MG63 (cell line): ENCODE results near the gene GUK1. TPM values are rescaled to one million over a fixed set of nuclear protein-coding genes. Genes with fewer than 3 reads are reported as not detected.

Source experiments
- DNase-seq: peaks from one replicate; pipeline ENCODE4 v3.0.0-alpha.2; 2020
- H3K27me3 ChIP-seq: fragments of 250-450 bp; sonication (Bioruptor Pico); 2 replicates; pipeline ENCODE4 v1.5.1; 2020; ENCODE audit warnings: mild to moderate bottlenecking, moderate library complexity
- H3K36me3 ChIP-seq: fragments of 250-450 bp; sonication (Bioruptor Pico); 2 replicates; pipeline ENCODE4 v1.5.1; 2020; ENCODE audit warnings: mild to moderate bottlenecking, moderate library complexity
- H3K4me3 ChIP-seq: fragments of 250-450 bp; sonication (Bioruptor Pico); 2 replicates; pipeline ENCODE4 v1.5.1; 2020; ENCODE audit warnings: mild to moderate bottlenecking, moderate library complexity
- H3K9me3 ChIP-seq: fragments of 250-450 bp; sonication (Bioruptor Pico); 2 replicates; pipeline ENCODE4 v1.5.1; 2020; ENCODE audit warnings: mild to moderate bottlenecking, moderate library complexity
- total RNA-seq: library from RNA; depleted of rRNA; stranded (reverse); fragments of >200 nt; shearing (Covaris generic); gene quantifications from 2 replicates; pipeline ENCODE4 v1.2.3, GENCODE V29; 2014; ENCODE audit warnings: low replicate concordance

Gene GUK1
- total RNA-seq, 1 experiment from 2014 or later: 425 TPM

- no peaks in the 10 kb centered on the region for H3K27me3 ChIP-seq
- peaks cover 5% of the 10 kb centered on the region for H3K9me3 ChIP-seq
- peaks cover 5% of the 10 kb centered on the region for H3K36me3 ChIP-seq
- DNase-seq: no peak
- H3K4me3 ChIP-seq: no peak overlapping the region
Measured at GRCh38 chr1:228112617-228113016, 27.5 kb upstream of the GUK1 start.

DNA sequence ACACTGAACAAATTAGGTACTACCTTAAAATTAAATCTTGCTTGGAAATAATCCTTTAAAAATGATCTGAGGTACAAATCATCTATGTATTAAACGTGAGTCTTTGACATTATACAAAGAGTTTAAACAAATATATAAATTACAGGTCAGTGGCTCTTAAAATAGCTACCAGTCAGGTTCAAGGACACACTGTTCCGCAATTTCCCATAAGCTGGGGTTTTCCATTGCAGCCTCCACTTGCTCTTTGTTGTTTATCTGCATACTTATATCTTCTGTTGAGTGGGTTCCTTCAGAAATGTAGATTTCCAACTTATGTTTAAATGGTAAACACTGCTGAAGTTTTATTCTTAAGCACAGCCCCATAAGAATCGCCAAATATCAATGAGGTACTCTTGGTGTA lies 25.3 kb upstream of the GUK1 start:
- DNase-seq: no peak
- Histone ChIP-seq H3K9me3 (peaks cover 12% of the 10 kb centered on the region), H3K27me3 (no peaks in the 10 kb centered on the region), H3K4me3 (no peak overlapping the region), H3K36me3 (no peaks in the 10 kb centered on the region)

- Histone ChIP-seq H3K36me3 (no peaks in the 10 kb centered on the region), H3K9me3 (peaks cover 14% of the 10 kb centered on the region), H3K4me3 (no peak overlapping the region), H3K27me3 (0 out of 2 replicates have a peak, but pooled peaks cover 4% of the 10 kb centered on the region)
- DNase-seq: no peak
Measured at GRCh38 chr1:228117335-228117734, 22.7 kb upstream of the GUK1 start.

- Histone ChIP-seq H3K4me3 (no peak overlapping the region), H3K27me3 (peaks cover 7% of the 10 kb centered on the region; the same call in 1 of the 2 replicates), H3K36me3 (no peaks in the 10 kb centered on the region), H3K9me3 (peaks cover 14% of the 10 kb centered on the region)
- DNase-seq: no peak
Measured at GRCh38 chr1:228118040-228118439, 22.0 kb upstream of the GUK1 start.

- no peaks in the 10 kb centered on the region for H3K36me3 ChIP-seq
- H3K4me3 ChIP-seq: no peak overlapping the region
- peaks cover 7% of the 10 kb centered on the region; the same call in 1 of the 2 replicates for H3K27me3 ChIP-seq
- H3K9me3 ChIP-seq: peaks cover 14% of the 10 kb centered on the region
- no peak for DNase-seq
Measured at GRCh38 chr1:228120351-228120750, 19.7 kb upstream of the GUK1 start.

DNA sequence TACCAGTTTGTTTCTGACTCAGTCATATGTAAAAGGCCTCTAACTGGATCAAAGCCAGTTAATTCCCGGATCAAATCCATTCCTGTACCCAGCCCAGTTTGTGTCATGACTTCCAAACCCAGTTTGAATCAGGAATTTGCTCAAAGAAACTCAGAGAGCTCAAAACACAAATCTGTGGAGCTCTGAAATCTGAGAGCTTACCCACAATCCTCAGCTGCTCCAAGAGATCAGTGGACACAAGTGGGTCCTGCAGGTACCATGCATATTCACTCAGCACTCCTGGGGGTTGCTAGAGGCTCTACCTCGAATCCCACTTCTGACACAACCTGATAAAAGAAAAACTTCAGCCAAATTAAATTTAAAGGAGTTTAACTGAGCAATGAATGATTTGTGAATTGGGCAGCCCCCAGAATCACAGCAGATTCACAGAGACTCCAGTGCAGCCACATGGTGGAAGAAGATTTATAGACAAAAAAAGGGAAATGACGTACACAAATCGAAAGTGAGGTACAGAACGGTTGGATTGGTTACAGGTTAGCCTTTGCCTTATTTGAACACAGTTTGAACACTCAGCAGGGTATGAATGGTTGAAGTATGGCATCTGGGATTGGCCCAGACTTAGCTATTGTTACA lies 19.1 kb upstream of the GUK1 start:
- no peak for DNase-seq
- H3K27me3 ChIP-seq: peaks cover 7% of the 10 kb centered on the region; the same call in 1 of the 2 replicates
- no peaks in the 10 kb centered on the region for H3K36me3 ChIP-seq
- peaks cover 14% of the 10 kb centered on the region for H3K9me3 ChIP-seq
- no peak overlapping the region for H3K4me3 ChIP-seq

DNA sequence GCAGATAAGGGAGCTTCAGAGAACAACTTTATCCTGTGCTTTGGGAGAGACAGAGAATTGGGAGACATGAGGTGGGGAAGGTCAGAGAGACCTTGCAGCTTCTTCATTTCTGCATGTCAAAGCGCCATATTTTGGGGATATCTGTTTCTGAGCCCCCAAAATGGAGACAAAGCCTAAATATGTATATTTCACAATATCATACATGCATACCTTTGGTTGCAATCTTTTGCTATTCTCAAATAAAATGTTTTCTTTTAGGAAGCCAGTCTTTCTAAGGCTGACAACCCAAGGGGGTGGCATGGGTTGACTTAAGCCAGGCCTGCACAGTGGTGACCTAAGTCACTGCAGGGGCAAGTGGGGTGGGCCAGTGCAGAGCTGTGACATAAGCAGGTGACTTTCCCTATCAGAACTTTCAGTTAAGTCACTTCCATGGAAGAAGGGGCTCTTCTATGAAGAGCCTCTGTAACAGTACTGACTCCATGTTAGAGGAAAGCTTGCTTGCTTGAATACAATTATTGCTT lies 17.1 kb upstream of the GUK1 start:
- no peak overlapping the region for H3K4me3 ChIP-seq
- peaks cover 7% of the 10 kb centered on the region; the same call in 1 of the 2 replicates for H3K27me3 ChIP-seq
- H3K36me3 ChIP-seq: no peaks in the 10 kb centered on the region
- DNase-seq: no peak
- H3K9me3 ChIP-seq: peaks cover 5% of the 10 kb centered on the region

DNA sequence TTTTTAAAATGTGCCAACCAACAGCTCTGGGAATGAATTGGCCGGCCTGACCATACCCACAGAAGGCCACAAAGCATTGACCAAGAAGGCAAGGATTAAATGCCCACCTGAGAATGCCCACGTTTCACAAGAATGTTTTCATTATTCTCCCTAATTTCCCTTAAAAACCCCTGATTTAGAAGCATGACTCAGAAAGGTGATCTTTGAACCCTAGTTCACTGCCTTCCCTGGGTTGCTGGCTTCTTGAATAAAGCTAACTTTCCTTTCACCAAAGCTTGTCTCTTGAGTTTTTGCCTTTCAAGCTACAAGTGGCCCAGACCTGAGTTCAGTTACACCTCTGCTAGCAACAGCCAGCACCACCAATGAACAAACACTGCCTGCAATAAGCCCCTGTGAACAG lies 16.6 kb upstream of the GUK1 start:
- H3K9me3 ChIP-seq: peaks cover 2% of the 10 kb centered on the region; the same call in 1 of the 2 replicates
- H3K4me3 ChIP-seq: no peak overlapping the region
- H3K27me3 ChIP-seq: peaks cover 7% of the 10 kb centered on the region; the same call in 1 of the 2 replicates
- no peaks in the 10 kb centered on the region for H3K36me3 ChIP-seq
- DNase-seq: no peak

DNA sequence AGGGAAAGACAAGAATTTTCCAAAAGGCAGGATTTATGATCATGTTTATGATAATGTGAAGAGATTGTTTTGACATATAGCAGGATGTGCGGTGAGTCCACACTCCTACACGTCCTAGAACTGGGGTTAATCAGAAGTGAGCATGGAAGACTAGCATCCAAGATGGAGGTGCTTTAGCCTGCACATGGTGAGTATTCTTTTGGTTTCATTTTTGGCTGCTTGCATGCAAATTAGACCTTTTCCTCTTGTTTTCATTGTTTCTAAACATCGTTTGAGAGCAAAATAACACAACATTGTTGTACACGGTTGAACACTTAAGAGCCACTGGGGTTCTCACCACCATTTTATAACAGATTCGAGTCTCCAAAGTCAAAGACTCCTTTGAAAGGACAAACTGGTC lies 14.9 kb upstream of the GUK1 start:
- H3K9me3 ChIP-seq: peaks cover 2% of the 10 kb centered on the region; the same call in 1 of the 2 replicates
- DNase-seq: no peak
- no peaks in the 10 kb centered on the region for H3K36me3 ChIP-seq
- H3K4me3 ChIP-seq: no peak overlapping the region
- peaks cover 7% of the 10 kb centered on the region; the same call in 1 of the 2 replicates for H3K27me3 ChIP-seq

GRCh38 chr1:228131766-228132165 lies 8.3 kb upstream of the GUK1 start:
- peaks cover 17% of the 10 kb centered on the region for H3K27me3 ChIP-seq
- H3K4me3 ChIP-seq: no peak overlapping the region
- H3K9me3 ChIP-seq: no peaks in the 10 kb centered on the region
- no peak for DNase-seq
- no peaks in the 10 kb centered on the region for H3K36me3 ChIP-seq

GRCh38 chr1:228134591-228134990 lies 5.5 kb upstream of the GUK1 start:
- Histone ChIP-seq H3K36me3 (no peaks in the 10 kb centered on the region), H3K9me3 (no peaks in the 10 kb centered on the region), H3K4me3 (no peak overlapping the region), H3K27me3 (peaks cover 18% of the 10 kb centered on the region)
- no peak for DNase-seq

DNA sequence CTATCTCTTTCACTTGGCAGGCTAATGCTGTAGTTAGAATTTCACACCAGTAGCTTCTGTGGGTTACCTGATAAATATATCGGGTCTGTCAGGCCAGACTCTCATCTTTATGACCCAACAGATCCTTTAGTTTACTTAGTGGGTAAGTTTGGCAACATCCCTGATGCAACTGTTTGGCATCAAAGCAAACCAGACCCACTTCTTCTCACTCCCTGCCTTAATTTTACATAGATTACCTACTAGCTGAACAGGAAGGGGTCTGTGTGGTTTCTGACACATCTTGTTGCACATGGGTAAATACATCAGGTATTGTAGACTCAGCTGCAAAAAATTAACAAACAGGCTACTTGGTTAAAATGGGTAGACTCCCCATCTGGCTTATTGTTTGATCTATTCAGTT lies 3.2 kb upstream of the GUK1 start:
- no peaks in the 10 kb centered on the region for H3K9me3 ChIP-seq
- H3K4me3 ChIP-seq: no peak overlapping the region
- H3K36me3 ChIP-seq: peaks cover 3% of the 10 kb centered on the region
- DNase-seq: no peak
- H3K27me3 ChIP-seq: peaks cover 18% of the 10 kb centered on the region

DNA sequence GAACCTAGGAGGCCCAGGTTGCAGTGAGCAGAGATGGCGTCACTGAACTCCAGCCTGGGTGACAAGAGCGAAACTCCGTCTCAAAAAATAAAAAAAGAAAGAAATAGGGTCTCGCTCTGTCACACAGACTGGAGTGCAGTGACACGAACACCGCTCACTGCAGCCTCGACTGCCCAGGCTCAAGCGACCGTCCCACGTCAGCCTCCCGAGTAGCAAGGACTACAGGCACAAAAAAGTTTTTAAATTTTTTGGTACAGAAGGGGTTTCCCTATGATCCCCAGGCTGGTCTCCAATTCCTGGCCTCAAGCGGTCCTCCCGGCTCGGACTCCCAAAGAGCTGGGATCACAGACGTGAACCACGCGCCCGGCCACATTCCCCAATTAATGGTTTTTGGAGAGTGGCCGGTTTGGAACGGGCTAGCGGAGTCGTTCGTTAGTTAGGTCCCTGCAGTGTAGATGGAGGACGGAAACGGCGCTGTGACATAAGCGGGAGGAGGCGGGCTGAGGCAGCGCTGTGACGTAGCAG lies 611 bp upstream of the GUK1 start:
- Histone ChIP-seq H3K27me3 (peaks cover 15% of the 10 kb centered on the region; the same call in 1 of the 2 replicates), H3K36me3 (peaks cover 29% of the 10 kb centered on the region), H3K9me3 (no peaks in the 10 kb centered on the region), H3K4me3 (peak overlapping the region; percentile 74)
- DNase-seq: no peak

DNA sequence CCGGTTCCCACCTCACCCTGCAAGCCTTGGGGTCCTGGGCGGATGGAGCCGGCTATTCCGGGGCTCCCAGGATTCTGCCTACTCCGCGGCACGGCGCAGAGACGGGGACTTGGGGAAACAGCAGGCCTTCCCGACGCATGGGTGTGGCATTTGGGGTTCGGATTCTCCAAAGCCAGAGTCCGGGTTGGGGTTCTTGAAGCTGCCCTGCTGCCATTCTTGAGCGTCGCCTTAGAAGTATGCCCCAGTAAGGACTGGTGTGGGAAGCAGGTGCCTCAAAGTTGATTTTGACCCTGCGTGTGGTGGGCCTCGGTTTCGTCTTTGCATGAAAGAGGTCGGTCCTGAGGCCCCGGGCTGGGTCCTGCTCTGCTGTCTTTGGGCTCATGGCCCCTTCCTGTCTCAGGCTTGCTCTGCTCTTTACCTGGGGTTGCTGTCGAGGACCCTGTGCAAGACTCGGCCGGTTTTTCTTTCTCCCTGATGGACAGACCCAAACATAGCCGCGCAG lies 696 bp downstream of the GUK1 start:
- no peaks in the 10 kb centered on the region for H3K9me3 ChIP-seq
- H3K4me3 ChIP-seq: peak overlapping the region; percentile 74
- H3K36me3 ChIP-seq: peaks cover 37% of the 10 kb centered on the region
- no peak for DNase-seq
- H3K27me3 ChIP-seq: 0 out of 2 replicates have a peak, but pooled peaks cover 10% of the 10 kb centered on the region

GRCh38 chr1:228141226-228142044 lies 1.4 kb downstream of the GUK1 start:
- DNase-seq: peak; percentile 88
- H3K27me3 ChIP-seq: 0 out of 2 replicates have a peak, but pooled peaks cover 4% of the 10 kb centered on the region
- H3K9me3 ChIP-seq: no peaks in the 10 kb centered on the region
- H3K4me3 ChIP-seq: peak overlapping the region; percentile 74
- peaks cover 44% of the 10 kb centered on the region for H3K36me3 ChIP-seq

DNA sequence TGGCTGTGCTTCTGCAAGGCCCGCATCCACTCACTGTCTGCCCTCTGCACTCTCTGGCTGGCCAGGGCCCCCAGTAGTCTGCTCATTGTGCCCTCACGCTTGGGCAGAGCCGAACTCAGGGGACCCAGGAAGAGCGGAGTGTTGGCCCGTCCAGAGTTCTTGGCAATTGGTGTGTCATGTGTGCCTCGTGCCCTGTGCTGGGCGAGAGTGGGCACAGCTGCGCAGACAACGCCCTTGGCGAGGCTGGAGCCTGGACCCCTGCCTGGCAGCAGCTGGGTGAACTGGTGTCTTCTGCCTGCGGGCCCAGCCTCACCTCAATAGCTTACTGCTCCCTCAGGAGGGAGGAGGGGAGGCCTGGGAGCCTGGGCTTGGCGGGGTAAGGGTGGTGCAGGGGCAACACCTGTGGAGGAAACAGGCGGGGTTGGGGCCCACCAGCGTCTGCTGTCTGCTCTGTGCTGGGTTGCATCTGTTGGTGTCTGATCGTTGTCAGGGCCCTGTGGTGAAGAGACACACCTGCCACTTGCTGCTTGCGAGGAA lies 2.1 kb downstream of the GUK1 start:
- Histone ChIP-seq H3K27me3 (no peaks in the 10 kb centered on the region), H3K9me3 (no peaks in the 10 kb centered on the region), H3K4me3 (peak overlapping the region; percentile 74), H3K36me3 (peaks cover 52% of the 10 kb centered on the region)
- DNase-seq: peak; percentile 56

DNA sequence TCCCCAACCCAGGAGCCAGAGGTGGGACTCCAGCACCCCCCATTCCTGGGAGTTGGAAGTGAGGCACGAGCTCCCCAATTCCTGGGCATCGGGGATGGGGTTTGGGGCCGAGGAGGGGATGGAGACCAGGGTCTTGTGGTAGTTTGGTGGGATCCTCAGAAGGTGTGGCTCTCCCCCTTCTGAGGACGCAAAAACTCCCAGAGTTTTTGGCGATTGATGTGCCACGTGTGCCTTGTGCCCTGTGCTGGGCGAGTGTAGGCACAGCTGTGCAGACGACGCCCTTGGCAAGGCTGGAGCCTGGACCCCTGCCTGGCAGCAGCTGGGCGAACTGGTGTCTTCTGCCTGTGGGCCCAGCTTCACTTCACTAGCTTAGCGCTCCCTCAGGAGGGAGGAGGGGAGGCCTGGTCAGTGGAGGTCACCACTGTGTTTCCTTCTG lies 2.6 kb downstream of the GUK1 start:
- Histone ChIP-seq H3K4me3 (peak overlapping the region; percentile 74), H3K9me3 (no peaks in the 10 kb centered on the region), H3K27me3 (no peaks in the 10 kb centered on the region), H3K36me3 (peaks cover 56% of the 10 kb centered on the region)
- peak; percentile 65 for DNase-seq
